B cell (primary cell): ENCODE results near the gene MPL. TPM values are rescaled to one million over a fixed set of nuclear protein-coding genes. Genes with fewer than 3 reads are reported as not detected.

Source experiments
- ATAC-seq: fragments of 200-7000 bp; cut with Tn5 transposase; one replicate; pipeline ENCODE4 v1.10.0; 2021; ENCODE audit warnings: low read depth, mild to moderate bottlenecking, moderate number of reproducible peaks, moderate library complexity
- CTCF ChIA-PET: fragments of 350-600 bp; sonication (Branson Sonifier 250); formaldehyde crosslinking; loops from one replicate; lab custom pipeline; 2021; ENCODE audit warnings: antibody characterized with exemption, inconsistent platforms; lab: Charles Lee
- POLR2A ChIA-PET: fragments of 350-600 bp; sonication (Branson Sonifier 250); formaldehyde crosslinking; loops from one replicate; lab custom pipeline; 2021; ENCODE audit warnings: antibody characterized with exemption; lab: Charles Lee
- DNase-seq: peaks from one replicate; pipeline ENCODE4 v3.0.0; 2013
- H2AFZ ChIP-seq: 2 replicates; pipeline ENCODE4 v1.6.1; 2012; ENCODE audit warnings: mild to moderate bottlenecking, low read depth, low read length; ENCODE audit not compliant: insufficient read depth, poor library complexity, severe bottlenecking
- H3K27ac ChIP-seq, 2 donors: 1 replicate in 1 of 2; 2 replicates in 1 of 2; pipeline ENCODE4 v1.5.1; 2012 to 2013; ENCODE audit warnings: low read length in 2 of 2, mild to moderate bottlenecking in 2 of 2, moderate library complexity in 1 of 2
- H3K27me3 ChIP-seq, 4 experiments: fragments of 200-600 bp in 1 of 4; sonication (generic) in 1 of 4; replicated peaks in 1 of 4; 1 replicate in 2 of 4; 2 replicates in 2 of 4; pipeline versions ENCODE4 v1.6.1 to v1.7.0; 2013 to 2016; ENCODE audit warnings: low read length in 3 of 4, mild to moderate bottlenecking in 2 of 4, mixed read lengths in 1 of 4, moderate library complexity in 1 of 4; ENCODE audit not compliant: insufficient read depth in 4 of 4, control insufficient read depth in 3 of 4; ENCODE audit errors: control extremely low read depth in 1 of 4
- H3K36me3 ChIP-seq, 2 experiments: replicated peaks in 1 of 2; 1 replicate in 1 of 2; 2 replicates in 1 of 2; pipeline versions ENCODE4 v1.6.1 to v1.7.1; 2013; ENCODE audit warnings: low read length in 1 of 2; ENCODE audit not compliant: insufficient read depth in 2 of 2, control insufficient read depth in 1 of 2; ENCODE audit errors: control extremely low read depth in 1 of 2, extremely low read depth in 1 of 2
- H3K4me1 ChIP-seq, 2 donors: fragments of 200-600 bp in 1 of 2; sonication (generic) in 1 of 2; 1 replicate in 1 of 2; 2 replicates in 1 of 2; pipeline versions ENCODE4 v1.5.1 to v1.6.1; 2013 to 2017; ENCODE audit warnings: low read length in 2 of 2; ENCODE audit not compliant: control insufficient read depth in 2 of 2, insufficient read depth in 2 of 2
- H3K4me2 ChIP-seq: replicated peaks from 2 replicates; pipeline ENCODE3; 2012; ENCODE audit warnings: mild to moderate bottlenecking, low read depth, low read length; ENCODE audit not compliant: poor library complexity, severe bottlenecking
- H3K4me3 ChIP-seq, 5 experiments: fragments of 200-600 bp in 1 of 5; sonication (generic) in 1 of 5; 1 replicate in 3 of 5; 2 replicates in 2 of 5; pipeline versions ENCODE4 v1.5.1 to v1.7.0; 2011 to 2016; ENCODE audit warnings: low read length in 4 of 5, mild to moderate bottlenecking in 4 of 5, low read depth in 2 of 5, control low read depth in 1 of 5, moderate library complexity in 1 of 5; ENCODE audit not compliant: insufficient read depth in 1 of 5; ENCODE audit errors: control extremely low read depth in 1 of 5, extremely low read depth in 1 of 5
- H3K79me2 ChIP-seq: fragments of 200-600 bp; sonication (generic); one replicate; pipeline ENCODE4 v1.6.0; 2016; ENCODE audit warnings: low read length; ENCODE audit not compliant: control insufficient read depth, insufficient read depth
- H3K9ac ChIP-seq: fragments of 200-600 bp; sonication (generic); 2 replicates; pipeline ENCODE4 v1.6.1; 2017; ENCODE audit warnings: mild to moderate bottlenecking, low read length, moderate library complexity
- H3K9me3 ChIP-seq, 3 donors: one replicate each; pipeline versions ENCODE4 v1.6.1 to v1.7.1; 2013; ENCODE audit warnings: low read length in 2 of 3; ENCODE audit not compliant: control insufficient read depth in 2 of 3, insufficient read depth in 1 of 3; ENCODE audit errors: control extremely low read depth in 1 of 3
- H4K20me1 ChIP-seq: 2 replicates; pipeline ENCODE4 v1.6.0; 2012; ENCODE audit warnings: mild to moderate bottlenecking, low read length; ENCODE audit not compliant: insufficient read depth, control insufficient read depth, poor library complexity, severe bottlenecking
- H3K27ac Mint-ChIP-seq: one replicate; pipeline ENCODE4 v1.8.0; 2021; ENCODE audit warnings: mixed read lengths
- H3K27me3 Mint-ChIP-seq: one replicate; pipeline ENCODE4 v1.8.0; 2021; ENCODE audit warnings: mixed read lengths
- H3K4me1 Mint-ChIP-seq: one replicate; pipeline ENCODE4 v1.8.0; 2021; ENCODE audit warnings: mixed read lengths
- H3K4me3 Mint-ChIP-seq: one replicate; pipeline ENCODE4 v1.8.0; 2021; ENCODE audit warnings: mixed read lengths
- H3K9me3 Mint-ChIP-seq: one replicate; pipeline ENCODE4 v1.8.0; 2022; ENCODE audit warnings: mixed read lengths; ENCODE audit not compliant: insufficient read depth
- CTCF ChIP-seq: fragments of 200-600 bp; IDR thresholded peaks from one replicate; pipeline ENCODE4 v1.8.0; 2022; ENCODE audit warnings: antibody characterized with exemption, mild to moderate bottlenecking
- EZH2 ChIP-seq: IDR thresholded peaks from 2 replicates; pipeline ENCODE4 v1.6.1; 2012; ENCODE audit warnings: borderline replicate concordance, low read depth, mild to moderate bottlenecking, moderate library complexity, low read length; ENCODE audit not compliant: insufficient read depth, poor library complexity, severe bottlenecking
- WGBS: methylation state at CpG from one replicate; pipeline ENCODE4 v1.1.5; 2013; ENCODE audit warnings: missing lambda C conversion rate; ENCODE audit not compliant: insufficient coverage; 5-methylcytosine and 5-hydroxymethylcytosine counted together
- intact Hi-C: fragments of 100-400 bp; cut with micrococcal nuclease; formaldehyde crosslinking; loops from one replicate; pipeline ENCODE4 v1.10.0; 2022
- polyA plus RNA-seq: library from polyadenylated mRNA; depleted of rRNA; stranded (reverse); fragments of >200 nt; gene quantifications from 2 replicates; pipeline ENCODE4 v1.2.3, GENCODE V29; 2012
- total RNA-seq, 2 donors: library from RNA; stranded (reverse); fragments of 120-200 nt in 1 of 2; gene quantifications; 1 replicate in 1 of 2; 2 replicates in 1 of 2; pipeline versions ENCODE4 v1.2.3 to v1.2.4, GENCODE V29; 2013 to 2022

Gene MPL
- total and polyA plus RNA-seq, 2 donors (not counting 1 experiment from before 2014, with no cell fraction given), result not detected

GRCh38 chr1:43322506-43322905, 15.1 kb upstream of the MPL start:
- intact Hi-C loops, result no loop called here
- Histone ChIP-seq H3K4me2 (no peak overlapping the region), H4K20me1 (no peaks in the 10 kb centered on the region), H3K9me3 (peaks cover 0 to 6% (median 4%) of the 10 kb centered on the region in 3 donors), H3K27me3 (no peaks in the 10 kb centered on the region), H2AFZ (no peak overlapping the region), H3K79me2 (no peaks in the 10 kb centered on the region), H3K4me3 (no peak overlapping the region), H3K36me3 (no peaks in the 10 kb centered on the region), H3K27ac (no peak overlapping the region), H3K4me1 (no peaks in the 10 kb centered on the region), H3K9ac (no peak overlapping the region)
- H3K4me1 Mint-ChIP-seq, result no peaks in the 10 kb centered on the region
- no peak for DNase-seq
- POLR2A ChIA-PET, result no interaction called here
- WGBS, result 98% methylated on average over 5 of the region's 5 CpGs
- H3K4me3 Mint-ChIP-seq, result no peak overlapping the region
- no peak overlapping the region for H3K27ac Mint-ChIP-seq
- no peak for ATAC-seq
- CTCF ChIA-PET, result no interaction called here
- H3K27me3 Mint-ChIP-seq, result no peaks in the 10 kb centered on the region
- peaks cover 6% of the 10 kb centered on the region for H3K9me3 Mint-ChIP-seq
- TF ChIP-seq CTCF (no peak), EZH2 (no peak)

GRCh38 chr1:43324810-43325209, 12.8 kb upstream of the MPL start:
- WGBS, result 71% methylated on average over 1 of the region's 1 CpG
- H3K4me1 ChIP-seq, result no peaks in the 10 kb centered on the region

More at GRCh38 chr1:43324810-43325209, 12.8 kb upstream of the MPL start:
- no peaks in the 10 kb centered on the region for H3K27me3 Mint-ChIP-seq
- H3K4me1 Mint-ChIP-seq, result no peaks in the 10 kb centered on the region
- Histone ChIP-seq H3K4me3 (no peak overlapping the region), H3K27me3 (peaks cover 0 to 3% (median 0%) of the 10 kb centered on the region in 4 experiments), H4K20me1 (no peaks in the 10 kb centered on the region), H3K27ac (no peak overlapping the region), H3K36me3 (no peaks in the 10 kb centered on the region), H3K9ac (no peak overlapping the region), H3K79me2 (no peaks in the 10 kb centered on the region), H2AFZ (no peak overlapping the region), H3K4me2 (no peak overlapping the region), H3K9me3 (peaks cover 0 to 10% (median 6%) of the 10 kb centered on the region in 3 donors)
- intact Hi-C loops, result no loop called here
- peaks cover 6% of the 10 kb centered on the region for H3K9me3 Mint-ChIP-seq
- no peak for DNase-seq
- H3K4me3 Mint-ChIP-seq, result no peak overlapping the region
- no peak overlapping the region for H3K27ac Mint-ChIP-seq
- TF ChIP-seq CTCF (no peak), EZH2 (no peak)
- no peak for ATAC-seq
- CTCF ChIA-PET, result no interaction called here
- POLR2A ChIA-PET, result no interaction called here
